ENCODE results near the gene TRMU.
"Not testable (repeated sequence)": the region's sequence is repeated elsewhere in the genome, so short reads cannot be mapped to it uniquely, and the experiment has no call there.

The TRMU gene

DNA sequence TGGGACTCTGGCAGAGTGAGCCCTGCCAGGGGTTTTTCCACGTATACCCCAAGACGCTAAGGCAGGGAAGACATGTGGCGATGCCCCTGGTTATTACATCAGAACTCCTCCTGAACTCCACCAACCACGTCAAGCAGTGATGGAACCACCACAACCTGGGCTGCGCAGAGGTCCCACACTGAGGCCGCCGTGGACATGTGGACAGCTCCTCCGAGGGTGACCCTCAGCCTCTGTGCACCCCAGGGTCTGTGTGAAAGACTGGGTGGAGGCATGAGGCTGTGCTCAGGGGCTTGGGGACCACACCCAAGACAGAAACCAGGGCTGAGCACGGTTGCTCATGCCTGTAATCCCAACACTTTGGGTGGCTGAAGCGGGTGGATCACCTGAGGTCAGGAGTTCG is 52.2 kb downstream of the TRMU start:
- no peak for DNase-seq (ENCODE audit: low spot score)

DNA sequence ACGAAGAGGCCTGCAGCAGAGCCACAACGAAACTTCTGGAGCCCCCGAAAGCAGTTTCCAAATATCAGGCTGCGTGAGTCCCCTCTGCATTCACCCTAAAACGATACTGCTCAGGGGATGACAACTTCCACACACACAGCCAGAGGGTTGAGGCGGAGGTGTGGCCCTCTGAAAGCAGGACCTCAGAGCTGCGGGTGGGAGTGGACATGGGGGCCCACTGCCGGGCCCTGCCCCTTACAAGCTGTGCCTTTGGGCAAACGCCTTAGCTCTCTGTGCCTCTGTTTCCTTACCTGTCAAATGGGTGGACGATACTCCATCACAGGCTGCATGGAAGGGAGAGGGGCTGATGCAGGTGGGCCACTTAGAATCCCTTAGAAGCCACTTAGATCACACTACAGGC is 53.1 kb downstream of the TRMU start:
- no peak for DNase-seq (ENCODE audit: low spot score)

DNA sequence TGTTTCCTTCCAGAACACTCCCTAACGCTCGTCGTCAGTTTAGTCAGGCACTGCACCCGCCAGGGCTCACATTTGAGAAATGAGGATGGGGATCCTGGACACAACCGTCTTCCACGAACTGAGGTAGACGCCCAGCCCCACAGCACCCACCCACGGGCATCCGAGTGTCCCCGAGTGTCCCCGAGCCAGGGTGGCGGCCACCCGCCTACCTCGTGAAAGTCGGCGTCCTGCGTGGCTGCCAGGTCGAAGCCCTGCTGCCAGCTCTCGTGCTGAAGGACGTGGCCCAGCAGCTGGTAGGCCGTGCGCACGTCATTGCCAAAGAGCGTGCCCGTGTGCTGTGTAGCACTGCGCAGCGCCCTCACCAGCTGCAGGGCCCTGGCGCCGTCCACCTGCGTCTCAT is 53.6 kb downstream of the TRMU start:
- no peak for DNase-seq (ENCODE audit: low spot score)

DNA sequence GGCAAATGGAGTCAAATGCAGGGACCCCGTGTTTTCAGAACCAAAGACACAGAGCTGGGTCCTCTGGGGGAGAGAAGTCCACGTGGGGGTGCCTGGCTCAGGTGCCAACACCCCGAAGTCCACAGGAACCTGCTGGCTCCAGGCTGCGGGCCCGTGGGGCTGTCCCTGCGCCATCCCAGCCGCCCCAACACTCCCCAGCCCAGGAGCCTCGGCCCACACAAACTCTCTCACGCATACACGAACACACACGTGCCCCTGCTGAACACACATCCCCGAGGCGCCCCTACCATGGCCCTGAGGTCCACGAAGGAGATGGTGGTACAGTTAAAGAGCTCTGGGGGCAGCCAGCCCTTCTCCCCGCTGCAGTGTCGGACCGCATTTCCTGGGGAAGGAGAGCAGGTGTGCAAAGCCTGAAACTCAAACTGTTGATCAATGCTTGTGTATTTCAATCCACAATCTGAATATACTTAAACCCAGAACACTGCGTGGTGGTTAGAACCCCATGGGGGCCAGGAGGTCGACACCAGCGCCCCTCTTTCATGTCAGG is 54.7 kb downstream of the TRMU start:
- no peak for DNase-seq (ENCODE audit: low spot score)

DNA sequence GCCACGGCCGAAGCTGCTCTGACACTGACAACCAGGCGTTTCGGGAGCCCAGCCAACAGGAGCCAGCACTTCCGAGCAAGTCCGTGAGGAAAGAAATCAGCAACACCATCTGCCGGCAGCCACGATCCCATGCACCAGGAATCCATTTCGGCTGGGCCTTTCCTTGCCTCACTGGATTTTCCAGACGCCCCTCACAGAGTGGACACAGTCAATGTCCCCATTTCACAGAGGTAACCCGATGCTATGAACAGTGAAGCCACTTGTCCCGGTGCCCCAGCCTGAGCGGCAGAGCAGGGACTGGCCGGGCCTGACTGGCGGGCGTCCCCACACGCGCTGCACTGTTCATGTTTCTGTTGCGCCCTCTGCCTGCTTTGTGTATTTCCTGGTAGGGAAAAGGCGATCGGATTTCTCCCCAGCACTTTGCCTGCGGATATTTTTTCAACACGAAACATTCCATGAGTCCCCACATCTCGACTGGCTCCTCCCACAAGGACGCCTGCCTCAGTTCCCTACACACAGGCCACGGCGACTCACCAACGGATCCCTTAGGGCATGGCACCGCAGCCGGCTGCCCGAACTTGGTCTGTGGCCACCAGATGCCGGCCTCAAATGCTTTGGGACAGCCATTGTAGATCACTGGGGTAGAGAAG is 55.3 kb downstream of the TRMU start:
- DNase-seq (ENCODE audit: low spot score), result no peak

DNA sequence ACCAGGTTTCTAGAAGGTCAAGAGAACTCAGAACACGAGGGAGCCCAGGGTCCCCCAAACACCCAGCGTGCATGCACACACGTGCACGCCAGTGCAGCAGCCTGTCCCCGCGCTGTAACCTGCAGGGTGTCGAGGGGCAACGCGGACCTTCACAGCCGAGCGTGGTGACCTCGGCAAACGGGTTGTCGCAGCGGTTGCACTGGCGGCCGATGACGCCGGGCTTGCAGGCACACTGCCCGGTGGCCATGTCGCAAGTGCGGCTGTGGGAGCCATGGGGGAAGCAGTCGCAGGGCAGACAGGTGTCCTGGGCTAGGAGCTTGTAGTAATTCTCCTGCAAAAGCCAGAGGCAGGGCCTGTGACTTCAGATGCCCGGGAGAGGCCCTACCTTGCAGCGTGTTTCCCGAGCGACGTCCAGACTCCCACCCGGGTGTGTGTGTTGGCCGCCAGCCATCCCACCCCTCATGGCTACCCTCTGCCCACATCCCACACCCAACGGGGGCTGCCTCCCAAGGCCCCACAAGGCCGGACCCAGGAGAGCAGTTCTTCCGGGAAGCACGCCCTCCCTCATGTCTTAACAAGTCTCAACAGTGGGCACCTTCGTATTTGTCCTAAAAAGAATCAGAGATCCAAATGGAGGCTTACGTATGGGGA is 56.1 kb downstream of the TRMU start:
- no peak for DNase-seq (ENCODE audit: low spot score)

DNA sequence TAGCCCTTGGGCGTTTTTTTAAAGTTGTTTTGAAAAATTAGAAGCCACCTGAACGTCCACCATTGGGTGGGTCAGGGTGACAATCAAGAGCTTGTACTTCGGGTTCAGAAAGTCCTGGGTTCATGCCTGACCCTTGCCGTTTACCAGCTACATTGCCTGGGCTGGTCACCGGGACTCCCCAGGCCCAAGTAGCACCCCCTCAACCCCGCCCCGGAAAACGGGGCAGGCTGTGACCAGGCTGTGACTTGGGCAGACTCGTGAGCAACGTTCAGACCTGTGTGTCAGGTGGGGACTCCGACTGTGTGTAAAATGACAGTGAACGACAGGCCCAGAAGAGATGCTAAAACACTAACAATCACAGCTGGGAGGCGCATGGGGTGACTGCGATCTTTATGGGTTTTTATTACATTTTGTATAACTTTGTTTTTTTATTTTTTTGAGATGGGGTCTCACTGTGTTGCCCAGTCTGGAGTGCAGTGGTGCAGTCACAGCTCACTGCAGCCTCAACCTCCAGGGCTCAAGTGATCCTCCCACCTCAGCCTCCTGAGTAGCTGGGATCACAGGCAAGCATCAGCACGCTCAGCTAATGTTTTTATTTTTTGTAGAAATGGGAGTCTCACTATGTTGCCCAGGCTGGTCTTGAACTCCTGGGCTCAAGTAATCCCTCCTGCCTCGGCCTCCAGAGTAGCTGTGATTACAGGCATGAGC is 56.8 kb downstream of the TRMU start:
- no peak for DNase-seq (ENCODE audit: low spot score)

DNA sequence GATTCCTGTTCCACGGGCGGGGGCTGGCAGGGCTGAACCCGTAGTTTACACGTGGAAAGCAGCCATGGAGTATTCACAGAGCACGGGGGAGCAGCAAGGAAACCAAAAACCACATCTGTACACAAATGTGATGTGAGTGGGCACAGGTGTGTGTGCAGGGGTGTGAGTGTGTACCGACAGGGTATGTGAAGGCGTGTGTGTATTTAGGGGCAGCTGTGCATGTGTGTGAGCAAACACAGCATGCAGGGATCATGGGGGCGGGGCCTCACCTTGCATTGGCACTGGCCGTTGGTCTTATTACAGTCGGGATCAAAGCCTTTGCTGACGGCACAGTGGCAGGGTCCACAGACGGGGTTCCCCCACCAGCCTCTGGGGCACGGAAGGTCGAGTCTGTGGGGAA is 58.4 kb downstream of the TRMU start:
- DNase-seq (ENCODE audit: low spot score), result no peak

DNA sequence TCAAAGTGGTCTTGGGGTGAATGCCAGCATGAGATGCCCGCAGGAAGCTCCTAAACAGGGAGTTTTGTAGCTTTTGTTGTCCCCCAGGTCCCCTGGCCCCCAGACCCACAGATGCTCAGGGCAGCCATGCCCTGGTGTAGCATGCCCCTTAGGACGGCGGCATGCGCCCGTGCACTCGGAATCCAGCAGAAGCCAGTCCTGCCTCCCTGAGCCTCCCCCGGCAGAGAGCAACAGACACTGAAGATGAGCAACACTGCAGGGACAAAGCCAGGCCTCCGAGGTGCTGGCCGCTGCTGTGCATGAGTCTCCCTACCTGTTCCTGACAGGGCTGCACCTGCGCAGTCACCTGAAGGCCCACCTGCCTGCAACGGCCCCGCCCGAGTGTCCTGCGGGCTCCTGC is 59.1 kb downstream of the TRMU start:
- no peak for DNase-seq (ENCODE audit: low spot score)

DNA sequence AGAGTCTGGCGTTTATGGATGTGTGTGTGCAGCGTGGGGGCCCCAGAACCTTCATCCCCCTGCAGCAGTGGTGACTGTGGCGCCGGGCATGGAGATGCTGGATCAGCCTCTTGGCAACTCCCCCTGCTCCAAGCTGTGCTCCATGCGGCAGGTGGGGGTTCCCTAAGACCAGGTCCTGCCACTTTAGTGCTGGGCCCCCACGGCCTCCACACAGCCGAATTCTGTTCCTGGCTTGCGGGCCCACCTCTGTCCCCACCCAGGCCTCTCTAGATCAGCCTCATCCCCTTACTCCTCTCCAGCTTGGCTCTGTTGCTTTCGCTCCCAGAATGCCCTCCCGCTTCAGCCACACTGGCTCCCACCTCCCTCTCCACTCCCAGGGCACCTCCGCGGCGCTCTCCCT is 59.6 kb downstream of the TRMU start:
- DNase-seq (ENCODE audit: low spot score), result no peak

DNA sequence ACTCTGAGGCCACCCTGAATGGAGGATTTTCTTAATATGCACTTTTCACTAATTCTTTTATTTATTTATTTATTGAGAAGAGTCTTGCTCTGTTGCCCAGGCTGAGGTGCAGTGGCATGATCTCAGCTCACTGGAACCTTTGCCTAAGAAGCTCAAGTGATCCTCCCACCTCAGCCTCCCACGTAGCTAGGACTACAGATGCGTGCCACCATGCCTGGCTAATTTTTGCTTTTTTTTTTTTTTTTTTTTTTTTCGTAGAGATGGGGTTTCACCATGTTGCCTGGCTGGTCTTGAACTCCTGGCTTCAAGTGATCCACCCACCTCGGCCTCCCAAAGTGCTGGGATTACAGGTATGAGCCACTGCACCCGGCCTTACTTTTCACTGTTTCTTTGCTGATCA is 61.5 kb downstream of the TRMU start:
- DNase-seq (ENCODE audit: low spot score), result not testable (repeated sequence)

DNA sequence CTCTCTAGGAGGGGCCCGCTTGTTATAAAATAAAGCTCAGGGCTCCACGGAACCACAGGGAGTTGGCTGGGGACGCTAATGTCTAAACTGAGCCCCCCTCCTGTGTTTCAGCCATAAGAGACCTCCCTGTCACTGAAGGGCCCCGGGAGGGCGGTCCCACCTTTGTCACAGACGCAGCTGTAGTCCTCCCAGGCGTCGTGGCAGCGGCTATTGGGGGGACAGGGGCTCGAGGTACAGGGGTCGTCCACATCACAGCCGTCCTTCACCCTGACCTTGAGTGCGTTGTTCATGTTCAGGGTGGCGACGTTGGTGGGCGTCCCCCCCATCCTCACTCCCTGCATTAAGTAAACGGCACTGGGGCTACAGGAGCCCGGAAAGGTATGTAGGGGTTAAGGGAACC is 62.0 kb downstream of the TRMU start:
- DNase-seq (ENCODE audit: low spot score), result no peak

DNA sequence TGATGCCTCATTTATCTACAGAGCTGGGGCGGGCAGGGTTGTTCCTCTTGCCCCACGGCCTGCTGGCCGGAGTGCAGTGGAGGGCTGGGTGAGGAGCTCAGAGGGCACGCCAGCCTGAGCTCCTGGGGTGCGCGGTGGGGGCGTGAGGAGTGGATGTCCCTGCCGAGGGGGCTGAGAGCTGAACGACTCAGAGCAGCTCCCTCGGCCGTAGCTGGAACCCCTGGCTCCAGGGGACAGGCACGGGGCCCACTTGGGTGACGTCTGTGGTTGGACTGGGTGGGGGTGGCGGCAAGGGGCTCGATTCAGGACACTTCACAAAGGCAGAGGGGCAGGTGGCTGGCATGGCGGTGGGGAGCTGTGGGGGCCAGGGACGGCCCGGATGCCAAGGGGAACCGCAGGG is 62.4 kb downstream of the TRMU start:
- DNase-seq (ENCODE audit: low spot score), result no peak

DNA sequence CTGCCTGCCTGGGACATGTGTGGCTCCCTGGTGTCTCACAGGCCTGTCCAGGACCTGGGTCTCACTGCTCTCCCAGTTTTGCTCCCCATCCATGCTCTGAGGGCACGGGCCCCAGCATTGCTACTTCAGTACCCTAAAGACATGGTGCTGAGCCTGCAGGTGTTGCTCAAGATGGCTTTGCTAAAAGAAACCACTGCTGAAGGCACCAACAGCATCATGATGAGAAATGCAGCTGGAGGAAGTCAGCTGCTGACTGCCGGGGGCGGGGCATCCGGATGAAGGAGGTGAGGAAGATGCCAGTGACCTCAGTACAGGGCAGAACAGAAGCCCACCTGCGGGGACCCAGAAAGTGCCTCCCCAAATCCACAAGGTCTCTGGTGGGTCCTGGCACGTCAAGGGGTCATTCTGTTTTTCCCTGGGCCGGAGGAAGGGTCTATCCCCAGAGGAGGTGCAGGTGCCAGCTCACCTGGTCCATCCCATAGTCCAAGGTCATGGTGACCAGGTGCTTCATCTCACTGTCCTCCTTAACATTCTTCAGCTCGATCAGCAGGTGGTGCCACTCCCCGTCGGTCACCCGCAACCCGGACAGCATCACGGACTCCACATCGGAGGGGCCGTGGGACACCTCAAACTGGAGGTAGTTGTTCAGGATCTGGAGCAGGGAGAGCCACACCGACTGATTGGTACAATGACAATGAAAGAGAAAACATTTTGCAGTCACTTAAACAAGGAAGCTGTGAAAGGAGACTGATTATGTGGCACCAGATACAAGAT is 63.9 kb downstream of the TRMU start:
- no peak for DNase-seq (ENCODE audit: low spot score)

DNA sequence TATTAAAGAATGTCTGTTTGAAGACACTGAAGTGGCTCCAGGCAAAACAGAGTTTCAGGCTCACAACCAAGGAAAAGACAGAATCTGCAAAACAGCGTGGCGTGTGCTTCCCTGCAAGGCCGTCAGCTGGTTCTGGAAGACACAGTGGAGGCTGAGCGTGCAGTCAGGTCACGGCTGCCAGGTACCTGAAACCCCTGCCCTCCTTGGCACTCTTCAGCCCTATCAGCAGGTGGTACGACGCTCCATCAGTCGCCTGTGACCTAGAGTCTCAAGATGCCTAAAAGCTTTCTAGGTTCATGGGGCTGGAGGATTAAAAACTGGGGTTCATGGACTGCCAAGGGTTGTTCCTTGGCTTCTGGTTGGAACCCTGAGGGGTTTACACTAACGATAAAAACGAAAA is 65.9 kb downstream of the TRMU start:
- DNase-seq (ENCODE audit: low spot score), result no peak

DNA sequence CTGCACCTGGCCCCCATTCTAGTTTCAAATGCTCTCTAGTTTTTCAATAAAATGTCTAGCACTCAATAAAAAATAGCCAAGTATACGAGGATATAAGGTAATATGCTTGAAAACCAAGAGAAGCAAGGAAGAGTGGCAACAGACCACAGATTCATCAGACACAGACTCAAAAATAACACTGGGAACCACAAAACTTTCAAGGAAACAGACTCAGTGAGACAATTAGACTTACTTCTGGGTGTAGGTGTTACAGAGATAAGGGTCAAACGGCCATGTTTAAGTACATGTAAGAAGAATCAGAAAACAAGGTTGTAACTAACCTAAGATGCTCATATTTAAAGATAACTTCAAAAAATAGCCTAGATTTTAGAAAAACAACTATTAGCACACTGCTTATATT is 67.0 kb downstream of the TRMU start:
- DNase-seq (ENCODE audit: low spot score), result no peak

DNA sequence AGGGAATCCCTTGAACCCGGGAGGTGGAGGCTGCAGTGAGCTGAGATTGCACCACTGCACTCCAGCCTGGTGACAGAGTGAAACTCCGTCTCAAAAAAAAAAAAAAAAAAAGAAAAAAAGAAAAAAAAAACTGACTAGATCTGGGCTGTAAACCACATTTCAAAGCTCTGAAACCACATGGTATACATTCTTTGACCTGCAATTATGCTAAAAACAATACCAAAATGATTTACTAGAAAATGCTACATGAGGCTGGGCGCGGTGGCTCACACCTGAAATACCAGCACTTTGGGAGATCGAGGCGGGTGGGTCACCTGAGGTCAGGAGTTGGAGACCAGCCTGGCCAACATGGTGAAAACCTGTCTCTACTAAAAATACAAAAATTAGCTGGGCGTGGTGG is 68.4 kb downstream of the TRMU start:
- not testable (repeated sequence) for DNase-seq (ENCODE audit: low spot score)

DNA sequence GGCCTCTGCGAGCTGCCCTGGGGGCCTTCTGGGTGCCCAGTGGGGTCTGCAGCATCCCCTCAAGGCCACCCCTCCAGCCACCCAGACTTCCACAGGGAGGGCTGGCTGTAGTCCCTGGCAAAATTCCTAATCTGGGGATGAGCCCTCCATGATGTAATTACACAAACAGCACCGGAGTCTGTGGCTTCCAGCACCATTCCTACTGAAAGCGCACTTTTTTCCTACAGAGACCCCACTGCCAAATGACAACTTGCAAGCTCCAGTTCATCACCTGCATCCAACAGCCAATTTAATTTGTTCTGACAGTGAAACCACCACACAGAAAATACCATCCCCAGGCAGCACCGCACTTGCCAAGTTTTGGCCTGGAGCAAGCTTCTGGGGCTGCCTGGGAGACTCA is 70.4 kb downstream of the TRMU start:
- no peak for DNase-seq (ENCODE audit: low spot score)

DNA sequence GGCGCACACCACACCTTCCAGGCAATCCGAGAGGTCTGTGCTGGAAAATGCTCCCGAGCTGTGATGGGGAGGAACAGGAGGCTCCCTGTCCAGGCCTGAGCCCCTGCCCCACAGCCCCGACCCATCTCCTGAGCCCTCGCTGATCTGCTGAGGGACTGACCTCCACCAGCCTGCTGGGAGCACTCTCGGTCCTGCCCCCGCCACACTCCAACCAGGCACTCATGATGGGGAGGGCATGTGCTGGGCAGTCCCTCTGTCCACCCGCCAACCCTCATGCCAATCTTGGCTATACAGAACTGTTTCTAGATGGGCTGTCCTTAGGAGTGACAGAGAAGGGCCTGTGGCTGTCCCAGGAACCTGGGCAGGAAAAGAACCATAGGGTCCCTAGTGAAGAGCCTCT is 70.8 kb downstream of the TRMU start:
- no peak for DNase-seq (ENCODE audit: low spot score)

DNA sequence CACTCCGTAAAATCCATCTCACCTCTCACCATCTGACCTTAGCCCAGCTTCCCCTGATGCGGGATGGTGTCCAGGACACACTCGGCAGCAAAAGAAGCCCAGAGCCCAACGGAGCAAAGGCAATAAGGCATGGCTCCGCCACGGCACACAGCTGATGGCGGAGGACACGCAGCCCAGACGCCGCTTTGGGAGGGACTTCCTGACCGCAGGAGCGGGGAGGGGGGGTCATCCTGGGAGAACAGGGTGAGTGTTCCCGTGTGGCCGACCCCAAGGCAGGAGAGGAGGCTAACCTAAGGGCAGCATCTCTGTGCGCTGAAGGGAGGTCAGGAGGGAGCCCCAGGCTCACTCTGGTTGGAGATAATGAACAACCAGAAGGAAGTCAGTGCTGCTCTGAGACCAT is 71.3 kb downstream of the TRMU start:
- DNase-seq (ENCODE audit: low spot score), result no peak

Data from hematopoietic multipotent progenitor cell treated with erythropoietin and hydrocortisone succinate and interleukin-3 and kit ligand, for 15 days (in vitro differentiated cells).